ENCODE measurements around the gene SYDE2. TPM values are rescaled to one million over a fixed set of nuclear protein-coding genes. Genes with fewer than 3 reads are reported as not detected.
A peak's percentile ranks its signal among the peaks of the same experiment; 100 is the strongest.

SYDE2 gene
- polyA plus RNA-seq, 1 of the 3 experiments (the other 2 are of a cell fraction) = not detected

GRCh38 chr1:85111695-85112094 is 89.1 kb downstream of the SYDE2 start:
- TF ChIP-seq FOSL2 (IDR thresholded peaks at IDR 0.05; ENCODE audit: borderline replicate concordance, low read depth) (no peak), MXI1 (IDR thresholded peaks at IDR 0.05; ENCODE audit: low read depth, low read length) (no peak), TEAD4 (IDR thresholded peaks at IDR 0.05; ENCODE audit: borderline replicate concordance, insufficient read depth) (no peak)
- TF ChIP-seq, protein P1, sequence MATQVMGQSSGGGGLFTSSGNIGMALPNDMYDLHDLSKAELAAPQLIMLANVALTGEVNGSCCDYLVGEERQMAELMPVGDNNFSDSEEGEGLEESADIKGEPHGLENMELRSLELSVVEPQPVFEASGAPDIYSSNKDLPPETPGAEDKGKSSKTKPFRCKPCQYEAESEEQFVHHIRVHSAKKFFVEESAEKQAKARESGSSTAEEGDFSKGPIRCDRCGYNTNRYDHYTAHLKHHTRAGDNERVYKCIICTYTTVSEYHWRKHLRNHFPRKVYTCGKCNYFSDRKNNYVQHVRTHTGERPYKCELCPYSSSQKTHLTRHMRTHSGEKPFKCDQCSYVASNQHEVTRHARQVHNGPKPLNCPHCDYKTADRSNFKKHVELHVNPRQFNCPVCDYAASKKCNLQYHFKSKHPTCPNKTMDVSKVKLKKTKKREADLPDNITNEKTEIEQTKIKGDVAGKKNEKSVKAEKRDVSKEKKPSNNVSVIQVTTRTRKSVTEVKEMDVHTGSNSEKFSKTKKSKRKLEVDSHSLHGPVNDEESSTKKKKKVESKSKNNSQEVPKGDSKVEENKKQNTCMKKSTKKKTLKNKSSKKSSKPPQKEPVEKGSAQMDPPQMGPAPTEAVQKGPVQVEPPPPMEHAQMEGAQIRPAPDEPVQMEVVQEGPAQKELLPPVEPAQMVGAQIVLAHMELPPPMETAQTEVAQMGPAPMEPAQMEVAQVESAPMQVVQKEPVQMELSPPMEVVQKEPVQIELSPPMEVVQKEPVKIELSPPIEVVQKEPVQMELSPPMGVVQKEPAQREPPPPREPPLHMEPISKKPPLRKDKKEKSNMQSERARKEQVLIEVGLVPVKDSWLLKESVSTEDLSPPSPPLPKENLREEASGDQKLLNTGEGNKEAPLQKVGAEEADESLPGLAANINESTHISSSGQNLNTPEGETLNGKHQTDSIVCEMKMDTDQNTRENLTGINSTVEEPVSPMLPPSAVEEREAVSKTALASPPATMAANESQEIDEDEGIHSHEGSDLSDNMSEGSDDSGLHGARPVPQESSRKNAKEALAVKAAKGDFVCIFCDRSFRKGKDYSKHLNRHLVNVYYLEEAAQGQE (IDR thresholded peaks at IDR 0.05; ENCODE audit: low read depth, low read length) = no peak
- TF ChIP-seq, protein P2, sequence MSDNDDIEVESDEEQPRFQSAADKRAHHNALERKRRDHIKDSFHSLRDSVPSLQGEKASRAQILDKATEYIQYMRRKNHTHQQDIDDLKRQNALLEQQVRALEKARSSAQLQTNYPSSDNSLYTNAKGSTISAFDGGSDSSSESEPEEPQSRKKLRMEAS (IDR thresholded peaks at IDR 0.05; ENCODE audit: low read depth) = no peak
- TF ChIP-seq, protein P3, sequence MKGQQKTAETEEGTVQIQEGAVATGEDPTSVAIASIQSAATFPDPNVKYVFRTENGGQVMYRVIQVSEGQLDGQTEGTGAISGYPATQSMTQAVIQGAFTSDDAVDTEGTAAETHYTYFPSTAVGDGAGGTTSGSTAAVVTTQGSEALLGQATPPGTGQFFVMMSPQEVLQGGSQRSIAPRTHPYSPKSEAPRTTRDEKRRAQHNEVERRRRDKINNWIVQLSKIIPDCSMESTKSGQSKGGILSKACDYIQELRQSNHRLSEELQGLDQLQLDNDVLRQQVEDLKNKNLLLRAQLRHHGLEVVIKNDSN (IDR thresholded peaks at IDR 0.05; ENCODE audit: borderline replicate concordance, low read depth) = no peak
- no peaks in the 10 kb centered on the region for H4K20me1 ChIP-seq (ENCODE audit: insufficient read depth)
- no peaks in the 10 kb centered on the region for H3K27me3 ChIP-seq (ENCODE audit: insufficient read depth)
- H3K79me2 ChIP-seq (ENCODE audit: insufficient read depth) = no peaks in the 10 kb centered on the region
- no peak overlapping the region for H3K4me3 ChIP-seq (ENCODE audit: low read depth in 2 of 2, low read length in 1 of 2)
- WGBS (ENCODE audit: low lambda C conversion rate) = 20% methylated on average over 1 of the region's 1 CpG
- H3K27ac ChIP-seq (ENCODE audit: low read depth in 2 of 2, low read length in 1 of 2) = no peak overlapping the region
- H3K36me3 ChIP-seq (replicated peaks in 1 of 2; ENCODE audit: control insufficient read depth in 1 of 2, insufficient read depth in 2 of 2, low read length in 1 of 2) = no peaks in the 10 kb centered on the region
- no peaks in the 10 kb centered on the region for H3K4me1 ChIP-seq (ENCODE audit: control insufficient read depth in 1 of 2, insufficient read depth in 2 of 2, low read depth in 1 of 2, low read length in 1 of 2)
- H3K9me2 ChIP-seq = no peaks in the 10 kb centered on the region; the same call in 1 of the 2 replicates
- ChIA-PET CTCF (interaction anchor here (1.2 to 7.9 kb wide), 2 partner anchors 27 to 143 kb away, joined by 4 to 51 read pairs; no protein-coding TSS in a partner anchor), POLR2A (no interaction called here)
- no peak overlapping the region for H3K4me2 ChIP-seq
- H3K9me3 ChIP-seq = no peaks in the 10 kb centered on the region
- H3K9ac ChIP-seq = no peak overlapping the region
- no peak overlapping the region for H2AFZ ChIP-seq (ENCODE audit: low read depth)
- no peaks in the 10 kb centered on the region for H3F3A ChIP-seq (replicated peaks; ENCODE audit: insufficient read depth)
- no peak for DNase-seq

DNA sequence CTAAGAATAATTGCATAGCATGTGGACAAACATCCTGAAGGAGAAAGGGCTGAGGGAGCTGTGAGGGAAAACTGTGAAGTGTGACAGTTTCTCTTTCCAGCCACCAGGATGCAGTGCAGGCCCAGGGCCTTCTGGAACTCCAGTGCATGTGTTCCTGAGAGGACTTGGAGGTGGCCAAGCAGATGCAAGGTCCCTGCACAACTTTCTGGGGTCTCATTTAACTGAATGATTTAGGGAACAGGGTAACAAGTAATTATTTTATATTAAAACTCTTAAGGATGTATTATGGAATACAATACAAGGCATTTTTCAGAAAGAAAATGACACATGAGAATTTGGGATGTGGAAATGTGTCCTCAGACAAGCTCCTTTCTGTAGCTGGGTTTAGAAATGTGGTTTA is 91.3 kb downstream of the SYDE2 start:
- peak; percentile 60 for TF ChIP-seq CTCF (IDR thresholded peaks at IDR 0.05)
- TF ChIP-seq, protein P4, sequence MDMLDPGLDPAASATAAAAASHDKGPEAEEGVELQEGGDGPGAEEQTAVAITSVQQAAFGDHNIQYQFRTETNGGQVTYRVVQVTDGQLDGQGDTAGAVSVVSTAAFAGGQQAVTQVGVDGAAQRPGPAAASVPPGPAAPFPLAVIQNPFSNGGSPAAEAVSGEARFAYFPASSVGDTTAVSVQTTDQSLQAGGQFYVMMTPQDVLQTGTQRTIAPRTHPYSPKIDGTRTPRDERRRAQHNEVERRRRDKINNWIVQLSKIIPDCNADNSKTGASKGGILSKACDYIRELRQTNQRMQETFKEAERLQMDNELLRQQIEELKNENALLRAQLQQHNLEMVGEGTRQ (IDR thresholded peaks at IDR 0.05; ENCODE audit: borderline replicate concordance, low read depth, low read length) = no peak
- TF ChIP-seq RAD21 (IDR thresholded peaks at IDR 0.05; ENCODE audit: low read length) = peak; percentile 73
- peak; percentile 61 for TF ChIP-seq SMC3 (IDR thresholded peaks at IDR 0.05; ENCODE audit: low read depth, low read length)
- ChIA-PET CTCF (interaction anchor here (0.6 to 7.9 kb wide), 17 partner anchors 13 to 1176 kb away, joined by 3 to 51 read pairs (median 3); partner anchors contain the start of genes C1orf52 and SYDE2), POLR2A (interaction anchor here (1.5 kb wide), 1 partner anchor 150 kb away, joined by 4 read pairs; no protein-coding TSS in a partner anchor)
- H3K27me3 ChIP-seq (ENCODE audit: insufficient read depth) = peaks cover 6% of the 10 kb centered on the region; the same call in 1 of the 2 replicates
- no peaks in the 10 kb centered on the region; the same call in 1 of the 2 replicates for H3K9me2 ChIP-seq
- H3K9me3 ChIP-seq = no peaks in the 10 kb centered on the region
- no peaks in the 10 kb centered on the region for H3K36me3 ChIP-seq (replicated peaks in 1 of 2; ENCODE audit: control insufficient read depth in 1 of 2, insufficient read depth in 2 of 2, low read length in 1 of 2)
- no peaks in the 10 kb centered on the region for H3F3A ChIP-seq (replicated peaks; ENCODE audit: insufficient read depth)
- no peak overlapping the region for H3K27ac ChIP-seq (ENCODE audit: low read depth in 2 of 2, low read length in 1 of 2)
- no peak overlapping the region; a peak in 1 of 4 replicates for H3K4me3 ChIP-seq (ENCODE audit: low read depth in 2 of 2, low read length in 1 of 2)
- H4K20me1 ChIP-seq (ENCODE audit: insufficient read depth) = no peaks in the 10 kb centered on the region
- no peaks in the 10 kb centered on the region for H3K79me2 ChIP-seq (ENCODE audit: insufficient read depth)
- H3K9ac ChIP-seq = no peak overlapping the region
- H2AFZ ChIP-seq (ENCODE audit: low read depth) = no peak overlapping the region
- DNase-seq = peak; percentile 57
- no peaks in the 10 kb centered on the region for H3K4me1 ChIP-seq (ENCODE audit: control insufficient read depth in 1 of 2, insufficient read depth in 2 of 2, low read depth in 1 of 2, low read length in 1 of 2)
- H3K4me2 ChIP-seq = no peak overlapping the region
